GM23338 (cell line): ENCODE measurements around the gene MAPK1. TPM values are rescaled to one million over a fixed set of nuclear protein-coding genes. Genes with fewer than 3 reads are reported as not detected.

ENCODE experiments used
- ATAC-seq: fragments of 200-7000 bp; cut with Tn5 transposase; 3 replicates; pipeline ENCODE4 v1.9.1; 2020
- DNase-seq: peaks from one replicate; pipeline ENCODE4 v3.0.0-alpha.2; 2015; ENCODE audit warnings: low spot score
- H2AFZ ChIP-seq: fragments of 200-600 bp; sonication (generic); 2 replicates; pipeline ENCODE4 v1.8.0; 2016; ENCODE audit warnings: antibody characterized with exemption, mild to moderate bottlenecking, moderate library complexity
- H3F3A ChIP-seq: fragments of 200-600 bp; sonication (generic); replicated peaks from 2 replicates; pipeline ENCODE4 v1.8.0; 2017; ENCODE audit warnings: antibody characterized with exemption, mixed run types, low read depth
- H3K27ac ChIP-seq: fragments of 200-600 bp; sonication (generic); 2 replicates; pipeline ENCODE4 v1.6.1; 2016; ENCODE audit warnings: low read depth
- H3K27me3 ChIP-seq: fragments of 200-600 bp; sonication (generic); 2 replicates; pipeline ENCODE4 v1.8.0; 2016; ENCODE audit warnings: mild to moderate bottlenecking, mixed run types, moderate library complexity; ENCODE audit not compliant: insufficient read depth
- H3K36me3 ChIP-seq: fragments of 200-600 bp; sonication (generic); 2 replicates; pipeline ENCODE4 v1.8.0; 2016; ENCODE audit warnings: mild to moderate bottlenecking; ENCODE audit not compliant: insufficient read depth
- H3K4me1 ChIP-seq: fragments of 200-600 bp; sonication (generic); 2 replicates; pipeline ENCODE4 v1.8.0; 2016; ENCODE audit warnings: mild to moderate bottlenecking, moderate library complexity; ENCODE audit not compliant: insufficient read depth
- H3K4me2 ChIP-seq: fragments of 200-600 bp; sonication (generic); 2 replicates; pipeline ENCODE4 v1.7.1; 2017; ENCODE audit warnings: mixed run types
- H3K4me3 ChIP-seq: fragments of 200-600 bp; sonication (generic); 2 replicates; pipeline ENCODE4 v1.6.1; 2016; ENCODE audit warnings: mixed run types
- H3K79me2 ChIP-seq: fragments of 200-600 bp; sonication (generic); replicated peaks from 2 replicates; pipeline ENCODE4 v1.8.0; 2017; ENCODE audit warnings: mild to moderate bottlenecking; ENCODE audit not compliant: insufficient read depth
- H3K9me2 ChIP-seq: fragments of 200-600 bp; sonication (generic); 2 replicates; pipeline ENCODE4 v1.8.0; 2017; ENCODE audit not compliant: insufficient read depth
- H4K20me1 ChIP-seq: fragments of 200-600 bp; sonication (generic); replicated peaks from 2 replicates; pipeline ENCODE4 v1.8.0; 2017; ENCODE audit warnings: mild to moderate bottlenecking; ENCODE audit not compliant: insufficient read depth
- H3K27ac Mint-ChIP-seq: 2 replicates; pipeline ENCODE4 v1.8.0; 2020; ENCODE audit warnings: inconsistent platforms, mild to moderate bottlenecking, moderate library complexity, mixed read lengths
- H3K27me3 Mint-ChIP-seq: 3 replicates; pipeline ENCODE4 v1.8.0; 2022; ENCODE audit warnings: low read depth, mild to moderate bottlenecking, moderate library complexity, mixed read lengths, inconsistent platforms; ENCODE audit not compliant: insufficient read depth, poor library complexity
- H3K36me3 Mint-ChIP-seq: 3 replicates; pipeline ENCODE4 v1.8.0; 2021; ENCODE audit warnings: low read depth, mild to moderate bottlenecking, inconsistent platforms, moderate library complexity, mixed read lengths
- H3K4me1 Mint-ChIP-seq: 3 replicates; pipeline ENCODE4 v1.8.0; 2020; ENCODE audit warnings: mild to moderate bottlenecking, inconsistent platforms, mixed read lengths
- H3K4me3 Mint-ChIP-seq: 3 replicates; pipeline ENCODE4 v1.8.0; 2021; ENCODE audit warnings: moderate library complexity, mild to moderate bottlenecking, inconsistent platforms, mixed read lengths
- H3K9me3 Mint-ChIP-seq: 3 replicates; pipeline ENCODE4 v1.8.0; 2020; ENCODE audit warnings: moderate library complexity, mild to moderate bottlenecking, inconsistent platforms, mixed read lengths
- CREB1 ChIP-seq: fragments of 250-450 bp; sonication (Bioruptor Pico); IDR thresholded peaks from 2 replicates; pipeline ENCODE4 v1.5.0; 2020; ENCODE audit warnings: low read depth, mild to moderate bottlenecking, moderate library complexity
- CTCF ChIP-seq, 2 experiments: fragments of 200-600 bp in 1 of 2; sonication (generic) in 1 of 2; conservative IDR thresholded peaks; 2 replicates each; pipeline versions ENCODE4 v1.5.1 to v1.6.1; 2016 to 2017; ENCODE audit warnings: antibody characterized with exemption in 2 of 2, low read depth in 2 of 2, mild to moderate bottlenecking in 2 of 2, moderate library complexity in 1 of 2
- ETS1 ChIP-seq: IDR thresholded peaks from 2 replicates; pipeline ENCODE4 v1.6.1; 2016; ENCODE audit warnings: antibody characterized with exemption
- EZH2 ChIP-seq: fragments of 200-600 bp; sonication (generic); IDR thresholded peaks from one replicate; pipeline ENCODE4 v1.8.0; 2017; ENCODE audit warnings: antibody characterized with exemption, mild to moderate bottlenecking, low read depth; ENCODE audit not compliant: unreplicated experiment
- EZH2phosphoT487 ChIP-seq: fragments of 200-600 bp; sonication (generic); IDR thresholded peaks from one replicate; pipeline ENCODE4 v1.8.1; 2018; ENCODE audit warnings: antibody characterized with exemption; ENCODE audit not compliant: unreplicated experiment
- JUNB ChIP-seq: IDR thresholded peaks from one replicate; pipeline ENCODE4 v1.6.1; 2016; ENCODE audit warnings: antibody characterized with exemption; ENCODE audit not compliant: unreplicated experiment
- NANOG ChIP-seq: IDR thresholded peaks from 2 replicates; pipeline ENCODE4 v1.6.1; 2016; ENCODE audit warnings: antibody characterized with exemption, borderline replicate concordance
- POLR2AphosphoS5 ChIP-seq: IDR thresholded peaks from 2 replicates; pipeline ENCODE4 v1.6.1; 2016; ENCODE audit warnings: antibody characterized with exemption, low read depth
- REST ChIP-seq: IDR thresholded peaks from one replicate; pipeline ENCODE4 v1.6.1; 2018; ENCODE audit warnings: antibody characterized with exemption; ENCODE audit not compliant: unreplicated experiment
- STAT1 ChIP-seq: IDR thresholded peaks from one replicate; pipeline ENCODE4 v1.6.1; 2016; ENCODE audit warnings: antibody characterized with exemption; ENCODE audit not compliant: unreplicated experiment
- ZNF114 ChIP-seq: fragments of 250-450 bp; sonication (Bioruptor Pico); IDR thresholded peaks from 2 replicates; pipeline ENCODE4 v1.5.0; 2020; ENCODE audit warnings: mild to moderate bottlenecking, moderate library complexity
- ZNF331 ChIP-seq: fragments of 250-450 bp; sonication (Bioruptor Pico); IDR thresholded peaks from 2 replicates; pipeline ENCODE4 v1.5.0; 2020; ENCODE audit warnings: low read depth, mild to moderate bottlenecking, moderate library complexity
- ZNF462 ChIP-seq: fragments of 250-450 bp; sonication (Bioruptor Pico); IDR thresholded peaks from 2 replicates; pipeline ENCODE4 v1.5.0; 2020; ENCODE audit warnings: mild to moderate bottlenecking, moderate library complexity
- polyA plus RNA-seq: library from polyadenylated mRNA; unstranded; fragments of >200 nt; fragmentation: Nextera tagmentation; extraction: Ambion mirVana; gene quantifications from 2 replicates; pipeline ENCODE4 v1.2.1, GENCODE V29; 2016
- total RNA-seq: library from RNA; depleted of rRNA; stranded (reverse); fragments of >200 nt; shearing (Covaris generic); gene quantifications from 2 replicates; pipeline ENCODE4 v1.2.3, GENCODE V29; 2014

The MAPK1 gene
- total and polyA plus RNA-seq, 2 experiments from 2014 or later, result 17.4 to 77.5 TPM

- ATAC-seq (no peak), DNase-seq (no peak)
- no peak overlapping the region for H3K4me3 ChIP-seq
- 0 out of 2 replicates have a peak, but pooled peaks cover 4% of the 10 kb centered on the region for H3F3A ChIP-seq
- Mint-ChIP-seq H3K36me3 (peaks cover 12% of the 10 kb centered on the region; the same call in 2 of the 3 replicates), H3K27me3 (peaks cover 15% of the 10 kb centered on the region), H3K4me1 (peaks cover 34% of the 10 kb centered on the region), H3K9me3 (no peaks in the 10 kb centered on the region), H3K4me3 (no peak overlapping the region), H3K27ac (no peak overlapping the region)
- peaks cover 25% of the 10 kb centered on the region for H3K4me1 ChIP-seq
- no peaks in the 10 kb centered on the region for H3K36me3 ChIP-seq
- H3K27me3 ChIP-seq, result no peaks in the 10 kb centered on the region
- peaks cover 58% of the 10 kb centered on the region for H4K20me1 ChIP-seq
- peaks cover 100% of the 10 kb centered on the region for H3K79me2 ChIP-seq
- H3K9me2 ChIP-seq, result no peaks in the 10 kb centered on the region
- no peak overlapping the region for H3K27ac ChIP-seq
- TF ChIP-seq JUNB (no peak), CTCF (conservative IDR thresholded peaks at IDR 0.05; ENCODE audit: low read depth in 2 of 2) (no peak), EZH2phosphoT487 (no peak), NANOG (no peak), POLR2AphosphoS5 (no peak), STAT1 (no peak), ZNF331 (CRISPR knock-in tag) (no peak), ETS1 (no peak), EZH2 (no peak), CREB1 (CRISPR knock-in tag) (no peak), ZNF114 (CRISPR knock-in tag) (no peak), REST (no peak), ZNF462 (CRISPR knock-in tag) (no peak)
- H3K4me2 ChIP-seq, result no peak overlapping the region
- no peak overlapping the region for H2AFZ ChIP-seq
These were observed 51.0 kb downstream of the MAPK1 start for GRCh38 chr22:21816472-21816786.
